HEK293 (cell line): ENCODE measurements around the gene NTMT1.
A peak's percentile ranks its signal among the peaks of the same experiment; 100 is the strongest.

ENCODE experiments used
- BCL11B ChIP-seq: fragments of 450-650 bp; formaldehyde crosslinking; IDR thresholded peaks from 2 replicates; pipeline ENCODE4 v1.5.1; 2016; ENCODE audit warnings: low read depth, missing biosample characterization, missing genetic modification characterization
- EGR2 ChIP-seq: fragments of 450-650 bp; formaldehyde crosslinking; IDR thresholded peaks from 2 replicates; pipeline ENCODE4 v1.5.1; 2016; ENCODE audit warnings: low read depth, missing biosample characterization, missing genetic modification characterization
- GLIS1 ChIP-seq: fragments of 450-650 bp; formaldehyde crosslinking; IDR thresholded peaks from 2 replicates; pipeline ENCODE4 v1.5.1; 2016; ENCODE audit warnings: missing biosample characterization, missing genetic modification characterization
- HOXA7 ChIP-seq: sonication (generic); formaldehyde crosslinking; IDR thresholded peaks from 2 replicates; pipeline ENCODE4 v1.8.1; 2022; ENCODE audit warnings: missing genetic modification reagents, borderline replicate concordance
- KLF10 ChIP-seq: fragments of 450-650 bp; IDR thresholded peaks from 2 replicates; pipeline ENCODE4 v1.5.1; 2018; ENCODE audit warnings: missing biosample characterization, mild to moderate bottlenecking, missing genetic modification characterization
- MEIS1 ChIP-seq: sonication (generic); formaldehyde crosslinking; IDR thresholded peaks from 2 replicates; pipeline ENCODE4 v1.8.1; 2022; ENCODE audit warnings: missing genetic modification reagents, mild to moderate bottlenecking, borderline replicate concordance
- REPIN1 ChIP-seq: fragments of 450-650 bp; formaldehyde crosslinking; IDR thresholded peaks from 2 replicates; pipeline ENCODE4 v1.5.1; 2017; ENCODE audit warnings: missing biosample characterization, missing genetic modification characterization, low read depth
- SALL2 ChIP-seq: fragments of 450-650 bp; formaldehyde crosslinking; IDR thresholded peaks from 2 replicates; pipeline ENCODE4 v1.5.0; 2017; ENCODE audit warnings: missing biosample characterization, mild to moderate bottlenecking, missing genetic modification characterization, borderline replicate concordance
- SCRT1 ChIP-seq: fragments of 450-650 bp; formaldehyde crosslinking; IDR thresholded peaks from 2 replicates; pipeline ENCODE4 v1.5.1; 2016; ENCODE audit warnings: missing biosample characterization, missing genetic modification characterization, borderline replicate concordance
- SCRT2 ChIP-seq: fragments of 450-650 bp; formaldehyde crosslinking; IDR thresholded peaks from 2 replicates; pipeline ENCODE4 v1.5.1; 2016; ENCODE audit warnings: missing biosample characterization, missing genetic modification characterization
- ZBTB17 ChIP-seq: fragments of 450-650 bp; formaldehyde crosslinking; IDR thresholded peaks from 2 replicates; pipeline ENCODE4 v1.5.1; 2016; ENCODE audit warnings: missing biosample characterization, missing genetic modification characterization
- ZBTB21 ChIP-seq: fragments of 450-650 bp; formaldehyde crosslinking; IDR thresholded peaks from 2 replicates; pipeline ENCODE4 v1.5.1; 2017; ENCODE audit warnings: missing biosample characterization, missing genetic modification characterization
- ZBTB48 ChIP-seq: fragments of 450-650 bp; formaldehyde crosslinking; IDR thresholded peaks from 2 replicates; pipeline ENCODE4 v1.5.1; 2016; ENCODE audit warnings: missing biosample characterization, missing genetic modification characterization
- ZIC2 ChIP-seq: fragments of 450-650 bp; formaldehyde crosslinking; IDR thresholded peaks from 2 replicates; pipeline ENCODE4 v1.5.1; 2016; ENCODE audit warnings: missing biosample characterization, missing genetic modification characterization
- ZNF24 ChIP-seq: fragments of 450-650 bp; formaldehyde crosslinking; IDR thresholded peaks from 2 replicates; pipeline ENCODE4 v1.5.1; 2016; ENCODE audit warnings: missing biosample characterization, missing genetic modification characterization
- ZNF335 ChIP-seq: fragments of 450-650 bp; formaldehyde crosslinking; conservative IDR thresholded peaks from 2 replicates; pipeline ENCODE4 v1.5.1; 2016; ENCODE audit warnings: missing biosample characterization, missing genetic modification characterization
- ZNF394 ChIP-seq: fragments of 450-650 bp; formaldehyde crosslinking; IDR thresholded peaks from 2 replicates; pipeline ENCODE4 v1.5.1; 2016; ENCODE audit warnings: missing biosample characterization, missing genetic modification characterization, mild to moderate bottlenecking, moderate library complexity, borderline replicate concordance
- ZNF416 ChIP-seq: fragments of 450-650 bp; formaldehyde crosslinking; IDR thresholded peaks from 2 replicates; pipeline ENCODE4 v1.5.1; 2016; ENCODE audit warnings: missing biosample characterization, missing genetic modification characterization
- ZNF48 ChIP-seq: fragments of 450-650 bp; formaldehyde crosslinking; IDR thresholded peaks from 2 replicates; pipeline ENCODE4 v1.5.1; 2016; ENCODE audit warnings: missing biosample characterization, missing genetic modification characterization
- ZNF514 ChIP-seq: fragments of 450-650 bp; formaldehyde crosslinking; IDR thresholded peaks from 2 replicates; pipeline ENCODE4 v1.5.1; 2016; ENCODE audit warnings: missing biosample characterization, missing genetic modification characterization
- ZNF548 ChIP-seq: fragments of 450-650 bp; formaldehyde crosslinking; IDR thresholded peaks from 2 replicates; pipeline ENCODE4 v1.5.1; 2016; ENCODE audit warnings: missing biosample characterization, missing genetic modification characterization
- ZNF558 ChIP-seq: fragments of 450-650 bp; formaldehyde crosslinking; IDR thresholded peaks from 2 replicates; pipeline ENCODE4 v1.5.1; 2016; ENCODE audit warnings: missing biosample characterization, missing genetic modification characterization
- ZNF610 ChIP-seq: fragments of 450-650 bp; formaldehyde crosslinking; IDR thresholded peaks from 2 replicates; pipeline ENCODE4 v1.5.1; 2016; ENCODE audit warnings: missing biosample characterization, missing genetic modification characterization, borderline replicate concordance
- ZNF626 ChIP-seq: fragments of 450-650 bp; sonication (Bioruptor Pico); formaldehyde crosslinking; IDR thresholded peaks from 2 replicates; pipeline ENCODE4 v1.5.1; 2018; ENCODE audit warnings: missing biosample characterization, missing genetic modification characterization, inconsistent platforms
- ZNF768 ChIP-seq: fragments of 450-650 bp; formaldehyde crosslinking; IDR thresholded peaks from 2 replicates; pipeline ENCODE4 v1.5.1; 2018; ENCODE audit warnings: missing biosample characterization, mild to moderate bottlenecking, missing genetic modification characterization
- ZSCAN16 ChIP-seq: fragments of 450-650 bp; formaldehyde crosslinking; IDR thresholded peaks from 2 replicates; pipeline ENCODE4 v1.5.1; 2016; ENCODE audit warnings: missing biosample characterization, missing genetic modification characterization
- TF ChIP-seq, protein P1 (sequence below): fragments of 450-650 bp; IDR thresholded peaks from 2 replicates; pipeline ENCODE4 v1.5.1; 2018; ENCODE audit warnings: missing biosample characterization, mild to moderate bottlenecking, missing genetic modification characterization
- TF ChIP-seq, protein P2 (sequence below): fragments of 450-650 bp; formaldehyde crosslinking; IDR thresholded peaks from 2 replicates; pipeline ENCODE4 v1.5.1; 2016; ENCODE audit warnings: missing biosample characterization, missing genetic modification characterization
- TF ChIP-seq, protein P3 (sequence below): fragments of 450-650 bp; formaldehyde crosslinking; IDR thresholded peaks from 2 replicates; pipeline ENCODE4 v1.5.1; 2016; ENCODE audit warnings: missing biosample characterization, missing genetic modification characterization
- TF ChIP-seq, protein P4 (sequence below): fragments of 450-650 bp; formaldehyde crosslinking; IDR thresholded peaks from 2 replicates; pipeline ENCODE4 v1.5.1; 2016; ENCODE audit warnings: missing biosample characterization, missing genetic modification characterization, borderline replicate concordance
- TF ChIP-seq, protein P5 (sequence below): fragments of 450-650 bp; formaldehyde crosslinking; IDR thresholded peaks from 2 replicates; pipeline ENCODE4 v1.5.1; 2016; ENCODE audit warnings: missing biosample characterization, missing genetic modification characterization
- TF ChIP-seq, protein P6 (sequence below): fragments of 450-650 bp; formaldehyde crosslinking; IDR thresholded peaks from 2 replicates; pipeline ENCODE4 v1.5.1; 2016; ENCODE audit warnings: missing biosample characterization, missing genetic modification characterization
- TF ChIP-seq, protein P7 (sequence below): fragments of 450-650 bp; formaldehyde crosslinking; IDR thresholded peaks from 2 replicates; pipeline ENCODE4 v1.5.1; 2017; ENCODE audit warnings: missing biosample characterization, missing genetic modification characterization

Gene NTMT1

DNA sequence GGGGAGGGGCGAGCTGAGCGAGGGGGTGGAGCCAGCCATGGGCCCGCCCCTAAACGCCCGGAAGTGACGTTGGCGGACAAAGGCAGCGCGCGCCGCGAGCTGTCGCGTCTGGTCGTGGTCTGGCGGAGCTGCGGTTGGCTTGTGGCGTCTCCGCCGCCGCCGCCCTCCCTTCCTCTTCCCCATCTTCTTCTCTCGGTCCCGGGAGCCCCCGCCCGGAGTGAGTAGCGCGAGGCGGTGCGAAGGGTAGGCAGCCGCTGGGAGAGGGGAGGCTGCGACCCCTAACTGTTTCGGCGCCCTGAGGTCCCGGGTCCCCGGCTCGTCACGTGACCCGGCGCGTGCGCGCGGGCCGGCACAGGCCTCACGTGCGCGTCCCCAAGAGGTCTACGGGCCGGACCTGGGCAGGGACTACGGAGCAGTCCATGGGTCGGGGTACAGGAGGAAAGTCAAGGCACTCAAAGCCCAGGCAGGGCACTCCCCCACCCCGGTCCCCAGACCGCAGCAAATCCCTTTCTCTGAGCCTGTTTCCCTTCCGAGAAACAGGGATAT is at the start of gene NTMT1 (continued):
- TF ChIP-seq, protein P1, sequence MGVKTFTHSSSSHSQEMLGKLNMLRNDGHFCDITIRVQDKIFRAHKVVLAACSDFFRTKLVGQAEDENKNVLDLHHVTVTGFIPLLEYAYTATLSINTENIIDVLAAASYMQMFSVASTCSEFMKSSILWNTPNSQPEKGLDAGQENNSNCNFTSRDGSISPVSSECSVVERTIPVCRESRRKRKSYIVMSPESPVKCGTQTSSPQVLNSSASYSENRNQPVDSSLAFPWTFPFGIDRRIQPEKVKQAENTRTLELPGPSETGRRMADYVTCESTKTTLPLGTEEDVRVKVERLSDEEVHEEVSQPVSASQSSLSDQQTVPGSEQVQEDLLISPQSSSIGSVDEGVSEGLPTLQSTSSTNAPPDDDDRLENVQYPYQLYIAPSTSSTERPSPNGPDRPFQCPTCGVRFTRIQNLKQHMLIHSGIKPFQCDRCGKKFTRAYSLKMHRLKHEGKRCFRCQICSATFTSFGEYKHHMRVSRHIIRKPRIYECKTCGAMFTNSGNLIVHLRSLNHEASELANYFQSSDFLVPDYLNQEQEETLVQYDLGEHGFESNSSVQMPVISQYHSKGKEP (tag by site-specific recombination) = no peak
- TF ChIP-seq ZSCAN16 (no peak), ZNF24 (tag by site-specific recombination) (peak; percentile 82), ZIC2 (tag by site-specific recombination) (no peak), ZNF610 (tag by site-specific recombination) (peak; percentile 83), EGR2 (tag by site-specific recombination) (no peak), ZNF626 (no peak), GLIS1 (tag by site-specific recombination) (peak; percentile 80), ZNF768 (tag by site-specific recombination) (no peak), SALL2 (tag by site-specific recombination) (no peak), REPIN1 (tag by site-specific recombination) (no peak; the same call in 1 of the 2 replicates), ZNF48 (no peak), ZBTB17 (tag by site-specific recombination) (peak; percentile 61), ZNF416 (tag by site-specific recombination) (no peak), SCRT2 (tag by site-specific recombination) (no peak), ZNF335 (peak; percentile 96), ZNF514 (tag by site-specific recombination) (no peak), ZBTB48 (peak; percentile 98), MEIS1 (CRISPR knock-in tag) (no peak), HOXA7 (no peak), BCL11B (tag by site-specific recombination) (no peak; the same call in 1 of the 2 replicates), ZNF558 (tag by site-specific recombination) (no peak), ZNF548 (tag by site-specific recombination) (no peak), KLF10 (peak; percentile 56), SCRT1 (tag by site-specific recombination) (no peak), ZNF394 (peak; percentile 43; the same call in 1 of the 2 replicates), ZBTB21 (peak; percentile 59)
- TF ChIP-seq, protein P2, sequence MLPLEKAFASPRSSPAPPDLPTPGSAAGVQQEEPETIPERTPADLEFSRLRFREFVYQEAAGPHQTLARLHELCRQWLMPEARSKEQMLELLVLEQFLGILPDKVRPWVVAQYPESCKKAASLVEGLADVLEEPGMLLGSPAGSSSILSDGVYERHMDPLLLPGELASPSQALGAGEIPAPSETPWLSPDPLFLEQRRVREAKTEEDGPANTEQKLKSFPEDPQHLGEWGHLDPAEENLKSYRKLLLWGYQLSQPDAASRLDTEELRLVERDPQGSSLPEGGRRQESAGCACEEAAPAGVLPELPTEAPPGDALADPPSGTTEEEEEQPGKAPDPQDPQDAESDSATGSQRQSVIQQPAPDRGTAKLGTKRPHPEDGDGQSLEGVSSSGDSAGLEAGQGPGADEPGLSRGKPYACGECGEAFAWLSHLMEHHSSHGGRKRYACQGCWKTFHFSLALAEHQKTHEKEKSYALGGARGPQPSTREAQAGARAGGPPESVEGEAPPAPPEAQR (tag by site-specific recombination) = no peak
- TF ChIP-seq, protein P3, sequence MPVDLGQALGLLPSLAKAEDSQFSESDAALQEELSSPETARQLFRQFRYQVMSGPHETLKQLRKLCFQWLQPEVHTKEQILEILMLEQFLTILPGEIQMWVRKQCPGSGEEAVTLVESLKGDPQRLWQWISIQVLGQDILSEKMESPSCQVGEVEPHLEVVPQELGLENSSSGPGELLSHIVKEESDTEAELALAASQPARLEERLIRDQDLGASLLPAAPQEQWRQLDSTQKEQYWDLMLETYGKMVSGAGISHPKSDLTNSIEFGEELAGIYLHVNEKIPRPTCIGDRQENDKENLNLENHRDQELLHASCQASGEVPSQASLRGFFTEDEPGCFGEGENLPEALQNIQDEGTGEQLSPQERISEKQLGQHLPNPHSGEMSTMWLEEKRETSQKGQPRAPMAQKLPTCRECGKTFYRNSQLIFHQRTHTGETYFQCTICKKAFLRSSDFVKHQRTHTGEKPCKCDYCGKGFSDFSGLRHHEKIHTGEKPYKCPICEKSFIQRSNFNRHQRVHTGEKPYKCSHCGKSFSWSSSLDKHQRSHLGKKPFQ (tag by site-specific recombination) = no peak; the same call in 1 of the 2 replicates
- TF ChIP-seq, protein P4, sequence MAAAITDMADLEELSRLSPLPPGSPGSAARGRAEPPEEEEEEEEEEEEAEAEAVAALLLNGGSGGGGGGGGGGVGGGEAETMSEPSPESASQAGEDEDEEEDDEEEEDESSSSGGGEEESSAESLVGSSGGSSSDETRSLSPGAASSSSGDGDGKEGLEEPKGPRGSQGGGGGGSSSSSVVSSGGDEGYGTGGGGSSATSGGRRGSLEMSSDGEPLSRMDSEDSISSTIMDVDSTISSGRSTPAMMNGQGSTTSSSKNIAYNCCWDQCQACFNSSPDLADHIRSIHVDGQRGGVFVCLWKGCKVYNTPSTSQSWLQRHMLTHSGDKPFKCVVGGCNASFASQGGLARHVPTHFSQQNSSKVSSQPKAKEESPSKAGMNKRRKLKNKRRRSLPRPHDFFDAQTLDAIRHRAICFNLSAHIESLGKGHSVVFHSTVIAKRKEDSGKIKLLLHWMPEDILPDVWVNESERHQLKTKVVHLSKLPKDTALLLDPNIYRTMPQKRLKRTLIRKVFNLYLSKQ (tag by site-specific recombination) = no peak
- TF ChIP-seq, protein P5, sequence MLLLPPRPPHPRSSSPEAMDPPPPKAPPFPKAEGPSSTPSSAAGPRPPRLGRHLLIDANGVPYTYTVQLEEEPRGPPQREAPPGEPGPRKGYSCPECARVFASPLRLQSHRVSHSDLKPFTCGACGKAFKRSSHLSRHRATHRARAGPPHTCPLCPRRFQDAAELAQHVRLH (tag by site-specific recombination) = 0 out of 2 replicates have a peak, but pooled peaks have one; percentile 49
- TF ChIP-seq, protein P6, sequence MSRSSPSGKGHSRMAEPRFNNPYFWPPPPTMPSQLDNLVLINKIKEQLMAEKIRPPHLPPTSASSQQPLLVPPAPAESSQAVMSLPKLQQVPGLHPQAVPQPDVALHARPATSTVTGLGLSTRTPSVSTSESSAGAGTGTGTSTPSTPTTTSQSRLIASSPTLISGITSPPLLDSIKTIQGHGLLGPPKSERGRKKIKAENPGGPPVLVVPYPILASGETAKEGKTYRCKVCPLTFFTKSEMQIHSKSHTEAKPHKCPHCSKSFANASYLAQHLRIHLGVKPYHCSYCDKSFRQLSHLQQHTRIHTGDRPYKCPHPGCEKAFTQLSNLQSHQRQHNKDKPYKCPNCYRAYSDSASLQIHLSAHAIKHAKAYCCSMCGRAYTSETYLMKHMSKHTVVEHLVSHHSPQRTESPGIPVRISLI = no peak
- TF ChIP-seq, protein P7, sequence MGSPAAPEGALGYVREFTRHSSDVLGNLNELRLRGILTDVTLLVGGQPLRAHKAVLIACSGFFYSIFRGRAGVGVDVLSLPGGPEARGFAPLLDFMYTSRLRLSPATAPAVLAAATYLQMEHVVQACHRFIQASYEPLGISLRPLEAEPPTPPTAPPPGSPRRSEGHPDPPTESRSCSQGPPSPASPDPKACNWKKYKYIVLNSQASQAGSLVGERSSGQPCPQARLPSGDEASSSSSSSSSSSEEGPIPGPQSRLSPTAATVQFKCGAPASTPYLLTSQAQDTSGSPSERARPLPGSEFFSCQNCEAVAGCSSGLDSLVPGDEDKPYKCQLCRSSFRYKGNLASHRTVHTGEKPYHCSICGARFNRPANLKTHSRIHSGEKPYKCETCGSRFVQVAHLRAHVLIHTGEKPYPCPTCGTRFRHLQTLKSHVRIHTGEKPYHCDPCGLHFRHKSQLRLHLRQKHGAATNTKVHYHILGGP (tag by site-specific recombination) = no peak
